Fibroblast of lung (primary cell): Measurements from ENCODE around the gene KRTAP19-8. TPM values are rescaled to one million over a fixed set of nuclear protein-coding genes. Genes with fewer than 3 reads are reported as not detected.

ENCODE experiments used
- DNase-seq, 2 donors: peaks; one replicate each; pipeline versions ENCODE4 v3.0.0 to v3.0.0-alpha.2; 2010; ENCODE audit warnings: low read depth in 2 of 2
- H2AFZ ChIP-seq: 2 replicates; pipeline ENCODE4 v1.5.1; 2012; ENCODE audit warnings: low read length, control low read depth, inconsistent platforms
- H3K27ac ChIP-seq: 2 replicates; pipeline ENCODE4 v1.5.1; 2011; ENCODE audit warnings: low read length, control low read depth; ENCODE audit not compliant: insufficient read depth
- H3K27me3 ChIP-seq: 2 replicates; pipeline ENCODE4 v1.5.1; 2011; ENCODE audit warnings: mild to moderate bottlenecking, low read length; ENCODE audit not compliant: control insufficient read depth, insufficient read depth
- H3K36me3 ChIP-seq: 2 replicates; pipeline ENCODE4 v1.5.1; 2011; ENCODE audit warnings: low read length; ENCODE audit not compliant: control insufficient read depth, insufficient read depth
- H3K4me1 ChIP-seq: 2 replicates; pipeline ENCODE4 v1.5.1; 2011; ENCODE audit warnings: low read length; ENCODE audit not compliant: control insufficient read depth, insufficient read depth; ENCODE audit errors: extremely low read depth
- H3K4me2 ChIP-seq: 2 replicates; pipeline ENCODE4 v1.5.1; 2011; ENCODE audit warnings: low read length, control low read depth; ENCODE audit not compliant: insufficient read depth; ENCODE audit errors: extremely low read depth
- H3K4me3 ChIP-seq, 4 experiments: fragments of 200-600 bp in 1 of 4; sonication (generic) in 1 of 4; replicated peaks in 1 of 4; 2 replicates each; pipeline ENCODE4 v1.5.1; 2011 to 2016; ENCODE audit warnings: low read length in 4 of 4, low read depth in 3 of 4, mild to moderate bottlenecking in 3 of 4, control low read depth in 2 of 4, inconsistent platforms in 1 of 4, mixed read lengths in 1 of 4; ENCODE audit not compliant: insufficient read depth in 1 of 4; ENCODE audit errors: control extremely low read depth in 1 of 4
- H3K79me2 ChIP-seq: 2 replicates; pipeline ENCODE4 v1.5.1; 2012; ENCODE audit warnings: mild to moderate bottlenecking, low read length, inconsistent platforms; ENCODE audit not compliant: control insufficient read depth, insufficient read depth
- H3K9ac ChIP-seq: 2 replicates; pipeline ENCODE4 v1.5.1; 2011; ENCODE audit warnings: mild to moderate bottlenecking, low read length, control low read depth; ENCODE audit not compliant: insufficient read depth
- H3K9me3 ChIP-seq: 2 replicates; pipeline ENCODE4 v1.5.1; 2012; ENCODE audit warnings: low read depth, low read length; ENCODE audit not compliant: control insufficient read depth, insufficient read depth
- H4K20me1 ChIP-seq: 2 replicates; pipeline ENCODE4 v1.5.1; 2011; ENCODE audit warnings: low read length; ENCODE audit not compliant: control insufficient read depth, insufficient read depth; ENCODE audit errors: extremely low read depth
- EZH2 ChIP-seq: IDR thresholded peaks from 2 replicates; pipeline ENCODE4 v1.5.1; 2012; ENCODE audit warnings: low read length, control low read depth, mild to moderate bottlenecking; ENCODE audit errors: missing control alignments
- polyA plus RNA-seq, 2 donors: library from polyadenylated mRNA; depleted of rRNA in 1 of 2; stranded (reverse) in 1 of 2; unstranded in 1 of 2; fragments of >200 nt; gene quantifications; 2 replicates each; pipeline ENCODE4 v1.2.1, GENCODE V29; 2011 to 2012; ENCODE audit warnings: missing spikeins in 1 of 2
- total RNA-seq: library from RNA; depleted of rRNA; stranded (reverse); fragments of >200 nt; gene quantifications from 2 replicates; pipeline ENCODE4 v1.2.1, GENCODE V29; 2014
- TF ChIP-seq, protein P1 (sequence below), 2 donors: IDR thresholded peaks in 1 of 2; conservative IDR thresholded peaks in 1 of 2; 1 replicate in 1 of 2; 2 replicates in 1 of 2; pipeline ENCODE4 v1.5.1; 2011 to 2012; ENCODE audit warnings: low read length in 2 of 2, control low read depth in 1 of 2, inconsistent platforms in 1 of 2, low read depth in 1 of 2, mild to moderate bottlenecking in 1 of 2

KRTAP19-8 gene
- total and polyA plus RNA-seq, 2 donors (not counting 1 experiment from before 2014, with no cell fraction given) = not detected

DNA sequence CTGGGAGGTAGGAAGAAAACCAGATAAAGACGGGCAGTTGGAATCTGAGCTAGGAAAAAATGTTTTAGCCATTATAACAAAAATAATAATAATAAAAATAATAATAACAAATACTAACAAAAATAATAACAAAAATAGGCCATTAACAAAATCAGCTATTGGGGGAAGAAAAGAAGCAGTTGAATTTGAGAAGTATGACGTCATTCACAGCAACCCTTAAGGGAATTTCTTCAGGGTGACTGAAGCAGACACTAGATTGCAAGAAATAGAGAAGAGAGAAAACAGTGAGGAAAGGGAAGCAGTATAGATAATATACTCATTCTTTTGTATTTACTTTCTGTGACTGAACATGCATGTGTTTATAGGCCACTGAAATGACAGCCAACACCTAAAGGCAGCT lies 20.0 kb downstream of the KRTAP19-8 start:
- no peak for DNase-seq

DNA sequence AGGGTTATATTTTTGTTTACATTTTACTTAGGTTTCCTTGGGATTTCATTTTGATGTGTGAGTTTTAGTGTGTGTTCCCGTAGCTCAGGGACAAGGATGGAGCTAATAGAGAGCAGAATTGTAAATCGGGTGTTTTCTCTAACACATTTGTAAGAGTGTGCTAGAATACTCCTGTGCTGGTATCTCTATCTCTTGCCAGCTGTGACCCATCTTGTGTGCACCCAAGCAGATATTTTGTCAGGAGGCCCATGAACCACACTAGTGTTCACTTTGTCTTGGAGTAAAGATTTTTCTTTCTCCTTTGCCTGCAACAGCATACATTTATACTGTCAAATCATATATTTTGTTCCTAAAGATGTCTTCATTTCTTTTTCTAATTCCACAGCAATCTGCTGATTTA lies 23.4 kb downstream of the KRTAP19-8 start:
- H3K9me3 ChIP-seq = no peaks in the 10 kb centered on the region
- H3K4me3 ChIP-seq = no peak overlapping the region
- no peak overlapping the region for H3K9ac ChIP-seq
- no peaks in the 10 kb centered on the region for H4K20me1 ChIP-seq
- no peak overlapping the region for H3K4me2 ChIP-seq
- H3K79me2 ChIP-seq = no peaks in the 10 kb centered on the region
- H3K36me3 ChIP-seq = no peaks in the 10 kb centered on the region
- DNase-seq = no peak
- H3K4me1 ChIP-seq = no peaks in the 10 kb centered on the region
- H3K27me3 ChIP-seq = no peaks in the 10 kb centered on the region
- H2AFZ ChIP-seq = no peak overlapping the region
- H3K27ac ChIP-seq = no peak overlapping the region
- TF ChIP-seq, protein P1, sequence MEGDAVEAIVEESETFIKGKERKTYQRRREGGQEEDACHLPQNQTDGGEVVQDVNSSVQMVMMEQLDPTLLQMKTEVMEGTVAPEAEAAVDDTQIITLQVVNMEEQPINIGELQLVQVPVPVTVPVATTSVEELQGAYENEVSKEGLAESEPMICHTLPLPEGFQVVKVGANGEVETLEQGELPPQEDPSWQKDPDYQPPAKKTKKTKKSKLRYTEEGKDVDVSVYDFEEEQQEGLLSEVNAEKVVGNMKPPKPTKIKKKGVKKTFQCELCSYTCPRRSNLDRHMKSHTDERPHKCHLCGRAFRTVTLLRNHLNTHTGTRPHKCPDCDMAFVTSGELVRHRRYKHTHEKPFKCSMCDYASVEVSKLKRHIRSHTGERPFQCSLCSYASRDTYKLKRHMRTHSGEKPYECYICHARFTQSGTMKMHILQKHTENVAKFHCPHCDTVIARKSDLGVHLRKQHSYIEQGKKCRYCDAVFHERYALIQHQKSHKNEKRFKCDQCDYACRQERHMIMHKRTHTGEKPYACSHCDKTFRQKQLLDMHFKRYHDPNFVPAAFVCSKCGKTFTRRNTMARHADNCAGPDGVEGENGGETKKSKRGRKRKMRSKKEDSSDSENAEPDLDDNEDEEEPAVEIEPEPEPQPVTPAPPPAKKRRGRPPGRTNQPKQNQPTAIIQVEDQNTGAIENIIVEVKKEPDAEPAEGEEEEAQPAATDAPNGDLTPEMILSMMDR (conservative IDR thresholded peaks at IDR 0.05 in 1 of 2, IDR thresholded peaks at IDR 0.05 in 1 of 2; ENCODE audit: low read depth in 1 of 2, low read length in 2 of 2) = no peak
- no peak for TF ChIP-seq EZH2

More for the DNA sequence above, 20.0 kb downstream of the KRTAP19-8 start:
- H3K36me3 ChIP-seq = no peaks in the 10 kb centered on the region
- no peak overlapping the region for H3K4me3 ChIP-seq
- no peak overlapping the region for H3K27ac ChIP-seq
- no peak overlapping the region for H2AFZ ChIP-seq
- H3K79me2 ChIP-seq = no peaks in the 10 kb centered on the region
- H4K20me1 ChIP-seq = no peaks in the 10 kb centered on the region
- no peaks in the 10 kb centered on the region for H3K27me3 ChIP-seq
- H3K9ac ChIP-seq = no peak overlapping the region
- H3K9me3 ChIP-seq = no peaks in the 10 kb centered on the region
- no peak overlapping the region for H3K4me2 ChIP-seq
- no peak for TF ChIP-seq EZH2
- TF ChIP-seq, protein P1 (conservative IDR thresholded peaks at IDR 0.05 in 1 of 2, IDR thresholded peaks at IDR 0.05 in 1 of 2; ENCODE audit: low read depth in 1 of 2, low read length in 2 of 2) = no peak
- H3K4me1 ChIP-seq = no peaks in the 10 kb centered on the region

DNA sequence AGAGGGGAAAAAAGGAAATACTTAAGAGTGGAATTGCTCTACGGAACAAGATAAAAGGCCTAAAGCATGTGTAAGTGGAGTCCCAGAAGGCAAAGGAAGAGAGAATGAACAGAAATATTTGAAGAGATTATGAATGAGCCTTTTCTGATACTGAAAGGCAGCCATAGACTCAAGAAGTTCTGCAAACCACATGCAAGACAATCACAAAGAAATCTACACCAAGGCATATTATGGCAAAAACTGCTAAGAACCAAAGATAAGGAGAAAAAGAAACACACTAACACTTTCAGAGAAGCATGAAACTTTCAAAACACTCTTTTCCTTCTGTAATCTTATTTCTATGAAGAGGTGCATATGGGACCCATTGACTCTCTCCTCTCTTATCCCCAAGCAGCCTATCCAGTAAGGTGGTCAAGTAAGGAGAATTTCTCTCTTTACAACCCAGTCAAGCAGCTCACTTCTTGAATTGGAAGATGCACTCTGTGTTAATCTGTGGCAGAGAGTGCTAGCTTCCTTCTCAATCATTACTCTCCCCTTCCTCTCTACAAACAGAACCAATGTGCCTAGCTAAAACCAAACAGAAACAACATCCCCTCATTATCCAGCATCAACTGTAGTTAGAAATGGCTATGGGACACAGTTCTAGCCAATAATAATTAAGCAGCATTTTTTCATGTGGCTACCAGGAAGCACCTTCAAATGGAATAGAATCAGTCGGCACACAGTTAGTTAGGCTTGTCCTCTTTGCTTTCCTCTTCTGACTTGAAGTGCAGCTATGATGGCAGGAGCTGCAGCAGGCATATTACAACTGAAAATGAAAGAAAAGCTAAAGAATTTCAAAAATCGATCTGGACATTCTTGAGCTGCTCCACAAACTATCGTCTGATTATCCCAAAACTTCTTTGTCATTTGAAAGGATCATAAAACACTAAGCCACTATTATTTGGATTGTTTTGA lies 25.9 kb downstream of the KRTAP19-8 start:
- H3K9ac ChIP-seq = no peak overlapping the region
- no peak overlapping the region for H3K4me2 ChIP-seq
- no peaks in the 10 kb centered on the region for H3K79me2 ChIP-seq
- H4K20me1 ChIP-seq = no peaks in the 10 kb centered on the region
- H3K4me3 ChIP-seq = no peak overlapping the region
- no peak overlapping the region for H3K27ac ChIP-seq
- H2AFZ ChIP-seq = no peak overlapping the region
- H3K27me3 ChIP-seq = no peaks in the 10 kb centered on the region
- H3K9me3 ChIP-seq = no peaks in the 10 kb centered on the region
- TF ChIP-seq, protein P1 (conservative IDR thresholded peaks at IDR 0.05 in 1 of 2, IDR thresholded peaks at IDR 0.05 in 1 of 2; ENCODE audit: low read depth in 1 of 2, low read length in 2 of 2) = no peak
- TF ChIP-seq EZH2 = no peak
- no peak for DNase-seq
- no peaks in the 10 kb centered on the region for H3K4me1 ChIP-seq
- H3K36me3 ChIP-seq = no peaks in the 10 kb centered on the region
